MM.1S (cell line): ENCODE data around the gene GREB1.

Source experiments
- DNase-seq: peaks from one replicate; pipeline ENCODE4 v3.0.0-alpha.2; 2015
- H2AFZ ChIP-seq: fragments of 300-600 bp; sonication (generic); 2 replicates; pipeline ENCODE4 v1.6.0; 2016; ENCODE audit warnings: antibody characterized with exemption, low read length
- H3F3A ChIP-seq: fragments of 300-600 bp; sonication (generic); 2 replicates; pipeline ENCODE4 v1.6.1; 2016; ENCODE audit warnings: mild to moderate bottlenecking, antibody characterized with exemption, low read length, moderate library complexity, mixed read lengths; ENCODE audit not compliant: insufficient read depth
- H3K27ac ChIP-seq: fragments of 300-600 bp; sonication (generic); 2 replicates; pipeline ENCODE4 v1.5.1; 2016; ENCODE audit warnings: mild to moderate bottlenecking, low read length
- H3K27me3 ChIP-seq: fragments of 300-600 bp; sonication (generic); replicated peaks from 2 replicates; pipeline ENCODE4 v1.6.0; 2016; ENCODE audit warnings: low read length; ENCODE audit not compliant: insufficient read depth
- H3K36me3 ChIP-seq: fragments of 300-600 bp; sonication (generic); replicated peaks from 2 replicates; pipeline ENCODE4 v1.6.1; 2016; ENCODE audit warnings: mild to moderate bottlenecking, low read length, mixed read lengths; ENCODE audit not compliant: insufficient read depth
- H3K4me1 ChIP-seq: fragments of 300-600 bp; sonication (generic); 2 replicates; pipeline ENCODE4 v1.6.1; 2016; ENCODE audit warnings: low read length, mixed read lengths
- H3K4me2 ChIP-seq: fragments of 300-600 bp; sonication (generic); 2 replicates; pipeline ENCODE4 v1.6.0; 2016; ENCODE audit warnings: low read depth, low read length
- H3K4me3 ChIP-seq: fragments of 300-600 bp; sonication (generic); 2 replicates; pipeline ENCODE4 v1.5.1; 2016; ENCODE audit warnings: low read length, mixed read lengths
- H3K79me2 ChIP-seq: fragments of 300-600 bp; sonication (generic); 2 replicates; pipeline ENCODE4 v1.6.1; 2016; ENCODE audit warnings: mixed run types, low read length, mixed read lengths
- H3K9ac ChIP-seq: fragments of 300-600 bp; sonication (generic); 2 replicates; pipeline ENCODE4 v1.6.1; 2016; ENCODE audit warnings: low read length, mixed read lengths
- H3K9me2 ChIP-seq: fragments of 300-600 bp; sonication (generic); replicated peaks from 2 replicates; pipeline ENCODE4 v1.6.1; 2016; ENCODE audit warnings: mild to moderate bottlenecking, low read length, mixed read lengths; ENCODE audit not compliant: insufficient read depth
- H3K9me3 ChIP-seq: fragments of 300-600 bp; sonication (generic); replicated peaks from 2 replicates; pipeline ENCODE4 v1.6.1; 2016; ENCODE audit warnings: mild to moderate bottlenecking, low read length, mixed read lengths; ENCODE audit not compliant: insufficient read depth
- H4K20me1 ChIP-seq: fragments of 300-600 bp; sonication (generic); 2 replicates; pipeline ENCODE4 v1.6.1; 2016; ENCODE audit warnings: mild to moderate bottlenecking, low read length, moderate library complexity, mixed read lengths; ENCODE audit not compliant: insufficient read depth
- CTCF ChIP-seq: fragments of 300-600 bp; sonication (generic); IDR thresholded peaks from 2 replicates; pipeline ENCODE4 v1.5.1; 2016; ENCODE audit warnings: antibody characterized with exemption, low read length, mixed read lengths
- EZH2 ChIP-seq: fragments of 300-600 bp; sonication (generic); optimal IDR thresholded peaks from 2 replicates; pipeline ENCODE3; 2017; ENCODE audit warnings: low read depth, mild to moderate bottlenecking, antibody characterized with exemption, low read length, mixed read lengths
- EZH2phosphoT487 ChIP-seq: fragments of 300-600 bp; sonication (generic); IDR thresholded peaks from 2 replicates; pipeline ENCODE4 v1.6.1; 2018; ENCODE audit warnings: antibody characterized with exemption, low read length

GREB1 gene

GRCh38 chr2:11676640-11677039, 142.8 kb downstream of the GREB1 start:
- Histone ChIP-seq H3K4me1 (no peaks in the 10 kb centered on the region), H2AFZ (no peak overlapping the region), H3K9ac (no peak overlapping the region), H3K27ac (no peak overlapping the region), H3K27me3 (no peaks in the 10 kb centered on the region), H3K9me2 (no peaks in the 10 kb centered on the region), H3K4me2 (no peak overlapping the region), H3F3A (no peaks in the 10 kb centered on the region), H3K4me3 (no peak overlapping the region), H3K36me3 (no peaks in the 10 kb centered on the region), H3K9me3 (no peaks in the 10 kb centered on the region), H3K79me2 (no peaks in the 10 kb centered on the region), H4K20me1 (no peaks in the 10 kb centered on the region)
- no peak for TF ChIP-seq CTCF
- TF ChIP-seq EZH2 = no peak
- TF ChIP-seq EZH2phosphoT487 = no peak
- DNase-seq = no peak

- H3K27me3 ChIP-seq = no peaks in the 10 kb centered on the region
- no peaks in the 10 kb centered on the region for H4K20me1 ChIP-seq
- H3K27ac ChIP-seq = no peak overlapping the region
- no peak for DNase-seq
- H3K4me3 ChIP-seq = no peak overlapping the region
- peaks cover 4% of the 10 kb centered on the region; the same call in 1 of the 2 replicates for H3K4me1 ChIP-seq
- no peaks in the 10 kb centered on the region for H3F3A ChIP-seq
- no peak overlapping the region for H3K9ac ChIP-seq
- no peak overlapping the region for H3K4me2 ChIP-seq
- no peak overlapping the region for H2AFZ ChIP-seq
- TF ChIP-seq CTCF = no peak
- TF ChIP-seq EZH2 = no peak
- no peak for TF ChIP-seq EZH2phosphoT487
- H3K79me2 ChIP-seq = no peaks in the 10 kb centered on the region
- no peaks in the 10 kb centered on the region for H3K36me3 ChIP-seq
- H3K9me2 ChIP-seq = no peaks in the 10 kb centered on the region
- H3K9me3 ChIP-seq = no peaks in the 10 kb centered on the region
Observed at GRCh38 chr2:11677136-11678055, 143.6 kb downstream of the GREB1 start.

- TF ChIP-seq CTCF = no peak
- no peak overlapping the region for H3K4me2 ChIP-seq
- H3K9me3 ChIP-seq = no peaks in the 10 kb centered on the region
- H3K27me3 ChIP-seq = no peaks in the 10 kb centered on the region
- no peaks in the 10 kb centered on the region for H4K20me1 ChIP-seq
- no peak for DNase-seq
- H3K4me3 ChIP-seq = no peak overlapping the region
- no peak overlapping the region for H3K9ac ChIP-seq
- no peak overlapping the region for H3K27ac ChIP-seq
- H3K36me3 ChIP-seq = no peaks in the 10 kb centered on the region
- no peaks in the 10 kb centered on the region for H3F3A ChIP-seq
- no peaks in the 10 kb centered on the region for H3K79me2 ChIP-seq
- H2AFZ ChIP-seq = no peak overlapping the region
- H3K4me1 ChIP-seq = peaks cover 4% of the 10 kb centered on the region; the same call in 1 of the 2 replicates
- no peaks in the 10 kb centered on the region for H3K9me2 ChIP-seq
Observed at GRCh38 chr2:11678306-11678960, 144.6 kb downstream of the GREB1 start.
